Progenitor cell of endocrine pancreas (in vitro differentiated cells): Measurements from ENCODE around the gene STARD8. TPM values are rescaled to one million over a fixed set of nuclear protein-coding genes. Genes with fewer than 3 reads are reported as not detected.

ENCODE experiments used
- DNase-seq: peaks from one replicate; pipeline ENCODE4 v3.0.0; 2021; ENCODE audit warnings: low spot score; ENCODE audit not compliant: unreplicated experiment
- H3K27ac Mint-ChIP-seq: 2 replicates; pipeline ENCODE4 v1.8.0; 2021; ENCODE audit warnings: mild to moderate bottlenecking, moderate library complexity, mixed read lengths
- H3K27me3 Mint-ChIP-seq: 2 replicates; pipeline ENCODE4 v1.8.0; 2021; ENCODE audit warnings: mixed read lengths
- H3K36me3 Mint-ChIP-seq: 2 replicates; pipeline ENCODE4 v1.8.0; 2022; ENCODE audit warnings: mixed read lengths; ENCODE audit not compliant: insufficient read depth
- H3K4me1 Mint-ChIP-seq: 2 replicates; pipeline ENCODE4 v1.8.0; 2021; ENCODE audit warnings: low read depth, mixed read lengths
- H3K4me3 Mint-ChIP-seq: 2 replicates; pipeline ENCODE4 v1.8.0; 2021; ENCODE audit warnings: low read depth, mild to moderate bottlenecking, moderate library complexity, mixed read lengths
- H3K9me3 Mint-ChIP-seq: 2 replicates; pipeline ENCODE4 v1.8.0; 2021; ENCODE audit warnings: low read depth, mixed read lengths
- total RNA-seq: library from RNA; stranded (reverse); gene quantifications from 2 replicates; pipeline ENCODE4 v1.2.1, GENCODE V29; 2021
- TF ChIP-seq, protein P1 (sequence below): fragments of 200-600 bp; sonication (generic); IDR thresholded peaks from one replicate; pipeline ENCODE4 v1.5.0; 2021; ENCODE audit warnings: antibody characterized with exemption, mild to moderate bottlenecking; ENCODE audit not compliant: unreplicated experiment

STARD8 gene
- total RNA-seq, 1 donor from 2014 or later, result 0.60 TPM

DNA sequence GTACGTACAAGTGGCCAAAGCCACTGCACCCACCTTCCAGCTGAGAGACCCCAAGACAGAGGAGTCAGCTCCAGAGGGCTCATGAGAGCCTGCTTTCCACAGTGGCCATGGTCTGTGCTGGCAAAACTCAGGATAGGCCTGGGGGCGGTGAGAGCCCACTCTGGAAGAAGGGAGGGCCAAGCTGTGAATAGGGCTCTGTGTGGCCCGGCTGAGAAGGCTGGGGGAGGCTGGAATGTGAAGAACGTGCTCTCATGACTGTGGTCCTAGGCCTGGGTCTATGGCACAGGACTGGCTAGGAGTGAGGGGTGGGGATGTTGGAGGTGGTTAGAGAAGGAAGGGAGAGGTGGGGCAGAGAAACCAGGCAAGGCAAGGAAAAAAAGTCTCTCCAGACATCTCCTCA is 13.3 kb downstream of the STARD8 start:
- Mint-ChIP-seq H3K27me3 (no peaks in the 10 kb centered on the region), H3K9me3 (peaks cover 6% of the 10 kb centered on the region)
- TF ChIP-seq, protein P1, sequence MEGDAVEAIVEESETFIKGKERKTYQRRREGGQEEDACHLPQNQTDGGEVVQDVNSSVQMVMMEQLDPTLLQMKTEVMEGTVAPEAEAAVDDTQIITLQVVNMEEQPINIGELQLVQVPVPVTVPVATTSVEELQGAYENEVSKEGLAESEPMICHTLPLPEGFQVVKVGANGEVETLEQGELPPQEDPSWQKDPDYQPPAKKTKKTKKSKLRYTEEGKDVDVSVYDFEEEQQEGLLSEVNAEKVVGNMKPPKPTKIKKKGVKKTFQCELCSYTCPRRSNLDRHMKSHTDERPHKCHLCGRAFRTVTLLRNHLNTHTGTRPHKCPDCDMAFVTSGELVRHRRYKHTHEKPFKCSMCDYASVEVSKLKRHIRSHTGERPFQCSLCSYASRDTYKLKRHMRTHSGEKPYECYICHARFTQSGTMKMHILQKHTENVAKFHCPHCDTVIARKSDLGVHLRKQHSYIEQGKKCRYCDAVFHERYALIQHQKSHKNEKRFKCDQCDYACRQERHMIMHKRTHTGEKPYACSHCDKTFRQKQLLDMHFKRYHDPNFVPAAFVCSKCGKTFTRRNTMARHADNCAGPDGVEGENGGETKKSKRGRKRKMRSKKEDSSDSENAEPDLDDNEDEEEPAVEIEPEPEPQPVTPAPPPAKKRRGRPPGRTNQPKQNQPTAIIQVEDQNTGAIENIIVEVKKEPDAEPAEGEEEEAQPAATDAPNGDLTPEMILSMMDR, result no peak

GRCh38 chrX:68665502-68665901 is 18.0 kb downstream of the STARD8 start:
- H3K27me3 Mint-ChIP-seq, result no peaks in the 10 kb centered on the region
- peaks cover 1% of the 10 kb centered on the region for H3K4me1 Mint-ChIP-seq
- H3K36me3 Mint-ChIP-seq, result no peaks in the 10 kb centered on the region
- no peak overlapping the region for H3K27ac Mint-ChIP-seq
- no peak overlapping the region for H3K4me3 Mint-ChIP-seq
- H3K9me3 Mint-ChIP-seq, result peaks cover 10% of the 10 kb centered on the region
- DNase-seq, result no peak
- TF ChIP-seq, protein P1, result no peak

More for the DNA sequence above, 13.3 kb downstream of the STARD8 start:
- no peak for DNase-seq
- no peak overlapping the region for H3K4me3 Mint-ChIP-seq
- no peaks in the 10 kb centered on the region for H3K4me1 Mint-ChIP-seq
- H3K36me3 Mint-ChIP-seq, result no peaks in the 10 kb centered on the region
- no peak overlapping the region for H3K27ac Mint-ChIP-seq

DNA sequence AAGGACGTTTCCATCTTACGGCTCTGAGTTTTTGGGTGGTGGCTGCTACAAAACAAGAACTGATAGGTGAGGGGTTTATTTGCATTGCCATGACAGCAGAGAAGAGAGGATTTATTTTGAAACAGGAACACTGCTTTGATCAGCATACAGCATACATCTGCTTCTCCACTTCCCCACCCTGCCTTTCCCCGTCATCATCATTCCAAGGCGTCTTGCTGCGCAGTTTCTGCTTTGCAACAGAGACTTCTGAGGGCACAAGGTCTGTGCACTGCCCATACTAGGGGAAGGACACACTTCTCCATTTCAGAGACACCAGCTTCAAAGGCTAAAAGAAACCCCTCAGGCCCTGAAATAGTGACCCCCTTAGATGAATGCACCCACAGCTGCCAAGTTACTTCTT is 19.1 kb downstream of the STARD8 start:
- H3K36me3 Mint-ChIP-seq, result no peaks in the 10 kb centered on the region
- DNase-seq, result no peak

GRCh38 chrX:68669094-68669860 is 21.8 kb downstream of the STARD8 start:
- peaks cover 21% of the 10 kb centered on the region for H3K9me3 Mint-ChIP-seq
- H3K27ac Mint-ChIP-seq, result no peak overlapping the region

More for the DNA sequence above, 19.1 kb downstream of the STARD8 start:
- Mint-ChIP-seq H3K4me1 (peaks cover 1% of the 10 kb centered on the region), H3K27ac (no peak overlapping the region), H3K4me3 (no peak overlapping the region), H3K9me3 (peaks cover 17% of the 10 kb centered on the region), H3K27me3 (no peaks in the 10 kb centered on the region)
- TF ChIP-seq, protein P1, result no peak

GRCh38 chrX:68669871-68670270 is 22.4 kb downstream of the STARD8 start:
- TF ChIP-seq, protein P1, result no peak
- Mint-ChIP-seq H3K36me3 (no peaks in the 10 kb centered on the region), H3K4me3 (no peak overlapping the region), H3K27me3 (no peaks in the 10 kb centered on the region), H3K9me3 (peaks cover 21% of the 10 kb centered on the region), H3K4me1 (peaks cover 5% of the 10 kb centered on the region), H3K27ac (no peak overlapping the region)
- no peak for DNase-seq

More at GRCh38 chrX:68669094-68669860, 21.8 kb downstream of the STARD8 start:
- Mint-ChIP-seq H3K4me1 (peaks cover 5% of the 10 kb centered on the region), H3K27me3 (no peaks in the 10 kb centered on the region), H3K36me3 (no peaks in the 10 kb centered on the region), H3K4me3 (no peak overlapping the region)
- no peak for DNase-seq
- TF ChIP-seq, protein P1, result no peak
